Retina (tissue), 1 donor: ENCODE results near the gene XPO1.
"Not testable (repeated sequence)": the region's sequence is repeated elsewhere in the genome, so short reads cannot be mapped to it uniquely, and the experiment has no call there.

ENCODE experiments used
- DNase-seq: peaks from one replicate; pipeline ENCODE4 v3.0.0-alpha.2; 2016

XPO1 gene

GRCh38 chr2:61530749-61531148, 7.4 kb downstream of the XPO1 start:
- no peak for DNase-seq

DNA sequence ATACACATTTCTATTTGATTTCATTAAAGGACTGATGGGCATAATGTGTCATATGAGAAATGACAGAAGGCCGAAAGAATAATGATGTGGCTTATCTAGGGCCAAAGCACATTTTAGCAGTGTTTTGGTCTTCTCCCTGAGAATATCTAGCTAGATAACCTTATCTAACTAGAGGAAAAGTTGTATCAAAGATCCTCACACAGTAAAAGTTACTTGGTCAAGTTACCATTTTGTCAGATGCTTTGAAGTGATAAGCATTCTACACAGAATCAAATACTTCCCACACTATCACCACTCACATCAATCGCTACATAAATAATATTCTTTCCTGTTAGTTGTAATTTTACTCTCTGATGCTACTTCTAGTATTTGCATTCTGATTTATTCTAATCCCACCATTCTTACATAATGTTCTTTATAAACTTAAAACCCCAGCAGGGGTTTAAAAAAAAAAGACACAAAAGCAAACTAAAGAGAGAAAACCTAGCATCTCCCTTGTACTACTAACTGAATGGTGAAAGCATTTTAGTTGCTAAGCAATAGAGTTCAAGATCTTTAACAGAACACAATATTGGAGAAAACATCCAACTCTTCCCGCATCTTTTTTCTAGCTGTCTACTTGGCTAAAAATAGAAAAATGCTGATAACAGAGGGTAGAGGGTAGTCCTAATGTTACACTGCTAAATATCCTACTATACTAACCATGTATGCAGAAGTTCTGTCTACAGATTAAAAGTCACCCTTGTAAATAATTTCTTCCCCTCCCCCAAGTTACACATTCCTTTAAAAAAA, 8.0 kb downstream of the XPO1 start:
- no peak for DNase-seq

GRCh38 chr2:61520261-61520660, 17.9 kb downstream of the XPO1 start:
- DNase-seq, result no peak

DNA sequence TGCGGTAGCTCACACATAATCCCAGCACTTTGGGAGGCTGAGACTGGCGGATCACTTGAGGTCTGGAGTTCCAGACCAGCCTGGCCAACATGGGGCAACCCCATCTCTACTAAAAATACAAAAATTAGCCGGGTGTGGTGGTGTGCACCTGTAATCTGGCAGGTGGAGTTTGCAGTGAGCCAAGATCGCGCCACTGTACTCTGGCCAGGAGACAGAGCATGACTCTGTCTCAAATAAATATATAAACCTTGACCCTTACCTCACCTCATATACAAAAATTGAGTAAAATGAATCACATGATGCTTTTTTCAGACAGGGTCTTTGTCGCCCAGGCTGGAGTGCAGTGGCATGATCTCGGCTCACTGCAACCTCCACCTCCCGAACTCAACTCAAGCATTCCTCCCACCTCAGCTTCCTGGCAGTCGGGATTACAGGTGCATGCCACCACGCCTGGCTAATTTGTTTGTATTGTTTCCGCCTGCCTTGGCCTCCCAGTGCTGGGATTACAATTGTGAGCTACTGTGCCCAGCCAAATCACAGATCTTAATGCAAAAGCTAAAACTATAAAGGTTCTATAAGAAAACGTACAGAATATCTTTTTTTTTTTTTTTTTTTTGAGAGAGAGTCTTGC, 25.3 kb downstream of the XPO1 start:
- no peak for DNase-seq

DNA sequence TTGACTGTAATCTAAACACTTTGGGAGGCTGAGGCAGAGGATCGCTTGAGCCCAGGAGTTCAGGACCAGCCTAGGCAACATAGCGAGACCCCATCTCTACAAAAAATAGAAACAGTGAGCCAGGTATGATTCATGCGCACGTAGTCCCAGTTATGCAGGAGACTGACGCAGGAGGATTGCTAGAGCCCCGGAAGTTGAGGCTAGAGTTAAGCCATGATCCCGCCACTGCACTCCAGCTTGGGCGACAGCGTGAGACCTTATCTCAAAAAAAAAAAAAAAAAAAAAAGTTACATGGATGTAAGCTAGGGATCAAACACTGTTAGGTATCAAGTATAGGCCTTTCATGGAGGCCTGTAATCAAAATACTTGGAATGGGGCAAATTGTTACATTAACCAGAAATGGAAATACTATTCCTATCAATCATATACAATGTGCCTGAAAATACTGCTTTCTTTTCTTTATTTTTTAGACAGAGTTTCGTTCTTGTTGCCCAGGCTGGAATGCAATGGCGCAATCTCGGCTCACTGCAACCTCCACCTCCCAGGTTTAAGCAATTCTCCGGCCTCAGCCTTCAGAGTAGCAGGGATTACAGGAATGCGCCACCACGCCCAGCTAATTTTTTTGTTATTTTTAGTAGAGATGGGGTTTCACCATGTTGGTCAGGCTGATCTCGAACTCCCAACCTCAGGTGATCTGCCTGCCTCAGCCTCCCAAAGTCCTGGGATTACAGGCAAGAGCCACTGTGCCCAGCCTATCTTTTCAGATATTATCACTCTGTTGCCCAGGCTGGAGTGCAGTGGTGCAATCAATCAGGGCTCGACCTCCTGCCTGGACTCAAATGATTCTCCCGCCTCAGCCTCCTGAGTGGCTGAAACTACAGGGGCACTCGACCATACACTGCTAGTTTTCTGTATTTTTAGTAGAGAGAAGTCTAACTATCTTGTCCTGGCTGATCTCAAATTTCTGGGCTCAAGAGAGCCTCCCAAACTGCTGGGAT, 27.2 kb downstream of the XPO1 start:
- no peak for DNase-seq

GRCh38 chr2:61504949-61505348, 33.2 kb downstream of the XPO1 start:
- DNase-seq, result no peak

GRCh38 chr2:61499060-61499459, 39.1 kb downstream of the XPO1 start:
- DNase-seq, result no peak

GRCh38 chr2:61493523-61493942, 44.6 kb downstream of the XPO1 start:
- no peak for DNase-seq

- DNase-seq, result no peak
Observed at GRCh38 chr2:61492476-61492875, 45.7 kb downstream of the XPO1 start.

- DNase-seq, result no peak
Observed at GRCh38 chr2:61485281-61485680, 52.9 kb downstream of the XPO1 start.

- DNase-seq, result no peak
Observed at GRCh38 chr2:61478086-61478485, 60.1 kb downstream of the XPO1 start.

GRCh38 chr2:61476929-61477589, 61.1 kb downstream of the XPO1 start:
- DNase-seq, result not testable (repeated sequence)

GRCh38 chr2:61471905-61472805, 66.0 kb downstream of the XPO1 start:
- no peak for DNase-seq

DNA sequence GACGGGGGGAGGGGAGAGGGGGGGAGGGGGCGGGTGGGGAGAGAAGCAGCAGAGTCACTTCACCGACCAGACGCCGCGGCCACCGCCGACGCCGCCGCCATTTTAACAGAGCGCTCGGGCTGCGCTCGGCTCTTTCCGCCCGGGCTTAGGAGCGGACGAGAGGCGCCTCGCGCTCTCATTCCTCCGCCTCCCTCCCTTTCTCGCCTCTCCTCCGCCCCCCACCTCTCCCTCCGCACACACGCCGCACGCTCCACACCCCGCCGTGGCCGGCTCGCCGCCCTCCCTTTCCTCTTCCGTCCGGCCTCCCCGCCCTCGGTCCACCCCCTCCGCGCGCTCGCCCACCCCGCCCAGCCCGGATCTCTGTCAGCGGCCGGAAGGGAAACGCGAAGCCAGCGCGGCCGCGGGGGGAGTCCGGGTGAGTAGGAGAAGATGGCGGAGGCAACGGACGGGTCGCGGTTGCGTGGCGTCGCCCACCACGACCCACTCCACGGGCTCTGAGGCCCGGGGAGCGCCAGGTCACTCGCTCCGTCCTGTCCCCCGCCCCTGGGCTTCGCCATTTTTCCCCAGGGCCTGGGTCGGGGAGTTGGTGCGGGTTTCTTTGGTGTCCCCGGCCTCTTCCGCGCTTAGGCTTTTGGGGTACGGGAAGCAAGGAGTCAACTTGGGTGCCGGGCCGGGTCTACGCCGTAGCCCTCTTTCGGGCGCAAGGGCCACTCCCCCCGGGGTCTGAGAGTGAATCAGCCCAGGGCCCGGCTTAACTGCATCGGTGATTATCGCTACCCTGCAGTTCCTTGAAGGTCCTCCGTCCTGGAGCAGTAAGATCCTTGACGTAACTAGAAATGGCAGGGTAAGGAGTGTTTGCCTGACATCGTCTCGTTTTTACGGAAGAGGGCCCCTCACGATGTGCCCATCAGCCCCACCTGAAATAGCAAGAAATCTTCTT, 66.9 kb downstream of the XPO1 start, which contains the start of gene USP34:
USP34 (minus strand) TSS at position 123 of the 940 bp plus-strand sequence. CDS start 395 bp downstream, outside the sequence.
- peak; percentile 91 for DNase-seq

GRCh38 chr2:61470122-61470951, 67.8 kb downstream of the XPO1 start:
- peak; percentile 74 for DNase-seq

GRCh38 chr2:61469424-61470121, 68.6 kb downstream of the XPO1 start:
- no peak for DNase-seq

DNA sequence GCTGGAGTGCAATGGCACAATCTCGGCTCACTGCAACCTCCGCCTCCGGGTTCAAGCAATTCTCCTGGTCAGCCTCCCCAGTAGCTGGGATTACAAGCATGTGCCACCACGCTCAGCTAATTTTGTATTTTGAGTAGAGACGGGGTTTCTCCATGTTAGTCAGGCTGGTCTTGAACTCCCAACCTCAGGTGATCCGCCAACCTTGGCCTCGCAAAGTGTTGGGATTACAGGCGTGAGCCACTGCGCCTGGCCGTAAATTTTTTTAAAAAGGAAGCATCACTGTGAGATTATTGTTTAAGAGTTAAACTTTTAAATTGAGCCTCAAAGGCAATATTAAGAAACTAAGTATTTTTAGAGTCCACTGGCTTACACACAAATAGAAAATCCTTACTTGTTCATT, 69.9 kb downstream of the XPO1 start:
- DNase-seq, result not testable (repeated sequence)

DNA sequence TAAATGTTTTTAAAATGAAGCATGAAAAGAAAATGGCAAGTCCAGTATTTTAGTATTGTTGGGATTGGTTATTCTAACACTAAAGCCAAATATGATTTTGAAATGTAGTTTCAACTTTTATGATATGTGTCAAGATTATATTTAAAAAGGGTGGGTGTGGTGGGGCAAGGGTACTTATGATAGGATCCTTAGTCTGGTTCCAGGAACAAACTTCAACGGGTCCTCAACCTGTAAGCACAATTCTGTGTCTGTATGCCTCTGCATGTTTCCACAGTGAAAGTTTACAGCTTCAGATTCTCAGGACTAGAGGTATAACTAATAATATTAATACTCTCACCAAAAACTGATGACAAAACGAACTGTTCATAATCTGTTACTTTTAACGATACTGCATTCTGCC, 73.1 kb downstream of the XPO1 start:
- no peak for DNase-seq
